Epithelial cell of proximal tubule (primary cell): Measurements from ENCODE around the gene KRTAP4-9. TPM values are rescaled to one million over a fixed set of nuclear protein-coding genes. Genes with fewer than 3 reads are reported as not detected.
"Not testable (repeated sequence)": the region's sequence is repeated elsewhere in the genome, so short reads cannot be mapped to it uniquely, and the experiment has no call there.

Experiments used
- DNase-seq: peaks from one replicate; pipeline ENCODE4 v3.0.0-alpha.2; 2011; ENCODE audit warnings: low read depth
- H3K4me3 ChIP-seq: 2 replicates; pipeline ENCODE4 v1.5.1; 2011; ENCODE audit warnings: low read depth, mild to moderate bottlenecking, low read length
- total RNA-seq: library from RNA; depleted of rRNA; stranded (reverse); fragments of >200 nt; gene quantifications from 2 replicates; pipeline ENCODE4 v1.2.3, GENCODE V29; 2015
- TF ChIP-seq, protein P1 (sequence below): conservative IDR thresholded peaks from 2 replicates; pipeline ENCODE4 v1.5.1; 2012; ENCODE audit warnings: low read depth, mild to moderate bottlenecking, low read length

Gene KRTAP4-9
- total RNA-seq, 1 donor from 2014 or later = not detected

GRCh38 chr17:41082626-41083025 lies 22.6 kb upstream of the KRTAP4-9 start:
- no peak for DNase-seq
- no peak overlapping the region for H3K4me3 ChIP-seq
- TF ChIP-seq, protein P1, sequence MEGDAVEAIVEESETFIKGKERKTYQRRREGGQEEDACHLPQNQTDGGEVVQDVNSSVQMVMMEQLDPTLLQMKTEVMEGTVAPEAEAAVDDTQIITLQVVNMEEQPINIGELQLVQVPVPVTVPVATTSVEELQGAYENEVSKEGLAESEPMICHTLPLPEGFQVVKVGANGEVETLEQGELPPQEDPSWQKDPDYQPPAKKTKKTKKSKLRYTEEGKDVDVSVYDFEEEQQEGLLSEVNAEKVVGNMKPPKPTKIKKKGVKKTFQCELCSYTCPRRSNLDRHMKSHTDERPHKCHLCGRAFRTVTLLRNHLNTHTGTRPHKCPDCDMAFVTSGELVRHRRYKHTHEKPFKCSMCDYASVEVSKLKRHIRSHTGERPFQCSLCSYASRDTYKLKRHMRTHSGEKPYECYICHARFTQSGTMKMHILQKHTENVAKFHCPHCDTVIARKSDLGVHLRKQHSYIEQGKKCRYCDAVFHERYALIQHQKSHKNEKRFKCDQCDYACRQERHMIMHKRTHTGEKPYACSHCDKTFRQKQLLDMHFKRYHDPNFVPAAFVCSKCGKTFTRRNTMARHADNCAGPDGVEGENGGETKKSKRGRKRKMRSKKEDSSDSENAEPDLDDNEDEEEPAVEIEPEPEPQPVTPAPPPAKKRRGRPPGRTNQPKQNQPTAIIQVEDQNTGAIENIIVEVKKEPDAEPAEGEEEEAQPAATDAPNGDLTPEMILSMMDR = no peak

GRCh38 chr17:41083427-41083826 lies 21.8 kb upstream of the KRTAP4-9 start:
- not testable (repeated sequence) for DNase-seq, H3K4me3 ChIP-seq

- H3K4me3 ChIP-seq, DNase-seq: not testable (repeated sequence)
Observed at GRCh38 chr17:41084100-41084856, 20.9 kb upstream of the KRTAP4-9 start, which contains the start of gene KRTAP4-7. Gene KRTAP4-7 (plus strand): TSS chr17:41084150. CDS start chr17:41084207, 57 bp downstream.

DNA sequence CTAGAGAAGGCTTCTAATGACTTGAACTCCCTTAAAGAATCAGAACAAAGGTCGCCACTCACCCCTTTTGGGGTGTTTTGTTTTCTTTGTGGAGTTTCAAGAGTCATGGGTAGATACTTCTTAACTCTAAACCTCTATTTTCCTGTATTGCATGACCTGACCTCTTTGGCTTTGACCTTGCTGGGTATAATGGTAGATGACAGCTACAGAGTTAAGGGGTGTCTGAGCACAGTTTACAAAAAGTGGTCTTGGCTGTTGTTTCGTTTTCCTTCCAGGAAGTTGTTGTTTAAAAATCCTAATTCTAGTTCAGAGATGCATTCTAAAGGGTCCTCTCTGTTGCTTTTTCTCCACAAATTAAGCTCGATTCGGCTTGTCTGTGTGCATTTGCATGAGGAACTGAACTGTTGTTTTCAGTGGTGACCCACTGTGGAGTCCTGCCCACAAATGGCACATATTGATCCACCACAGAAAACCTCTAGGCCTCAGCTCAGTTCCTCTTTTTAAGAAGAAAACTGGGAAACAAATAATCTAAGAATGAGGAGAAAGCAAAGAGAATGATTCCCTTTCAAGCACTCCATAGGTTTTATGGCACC lies 16.3 kb upstream of the KRTAP4-9 start:
- DNase-seq, H3K4me3 ChIP-seq: not testable (repeated sequence)

- H3K4me3 ChIP-seq = no peak overlapping the region
- DNase-seq = no peak
- TF ChIP-seq, protein P1 = no peak
Observed at GRCh38 chr17:41096055-41096454, 9.1 kb upstream of the KRTAP4-9 start.

- no peak for DNase-seq
Observed at GRCh38 chr17:41098042-41098441, 7.1 kb upstream of the KRTAP4-9 start, which contains the start of gene KRTAP4-8. Gene KRTAP4-8 (minus strand): TSS chr17:41098142. CDS start chr17:41098084, 58 bp downstream.

DNA sequence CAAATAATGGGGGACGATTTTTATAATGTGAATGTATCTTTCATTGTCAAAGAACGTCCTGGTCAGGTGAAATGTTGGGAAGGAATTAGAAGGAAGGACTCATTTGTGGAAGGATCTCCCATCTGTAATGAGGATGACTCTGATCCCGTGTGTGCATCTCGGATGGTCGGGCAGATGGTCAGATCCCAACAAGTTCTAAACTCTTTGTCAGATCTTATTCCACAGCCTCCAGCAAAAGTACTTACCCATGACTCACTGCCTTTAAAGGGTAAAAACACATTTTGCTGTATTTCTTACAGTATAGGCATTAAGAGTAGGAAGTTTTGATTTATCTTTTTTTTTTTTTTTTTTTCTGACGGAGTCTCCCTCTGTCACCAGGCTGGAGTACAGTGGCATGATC lies 6.7 kb upstream of the KRTAP4-9 start:
- DNase-seq = no peak
- TF ChIP-seq, protein P1 = no peak
- H3K4me3 ChIP-seq = no peak overlapping the region

More at GRCh38 chr17:41098042-41098441, 7.1 kb upstream of the KRTAP4-9 start, which contains the start of gene KRTAP4-8:
- TF ChIP-seq, protein P1 = no peak
- H3K4me3 ChIP-seq = no peak within 1 kb of the TSS

DNA sequence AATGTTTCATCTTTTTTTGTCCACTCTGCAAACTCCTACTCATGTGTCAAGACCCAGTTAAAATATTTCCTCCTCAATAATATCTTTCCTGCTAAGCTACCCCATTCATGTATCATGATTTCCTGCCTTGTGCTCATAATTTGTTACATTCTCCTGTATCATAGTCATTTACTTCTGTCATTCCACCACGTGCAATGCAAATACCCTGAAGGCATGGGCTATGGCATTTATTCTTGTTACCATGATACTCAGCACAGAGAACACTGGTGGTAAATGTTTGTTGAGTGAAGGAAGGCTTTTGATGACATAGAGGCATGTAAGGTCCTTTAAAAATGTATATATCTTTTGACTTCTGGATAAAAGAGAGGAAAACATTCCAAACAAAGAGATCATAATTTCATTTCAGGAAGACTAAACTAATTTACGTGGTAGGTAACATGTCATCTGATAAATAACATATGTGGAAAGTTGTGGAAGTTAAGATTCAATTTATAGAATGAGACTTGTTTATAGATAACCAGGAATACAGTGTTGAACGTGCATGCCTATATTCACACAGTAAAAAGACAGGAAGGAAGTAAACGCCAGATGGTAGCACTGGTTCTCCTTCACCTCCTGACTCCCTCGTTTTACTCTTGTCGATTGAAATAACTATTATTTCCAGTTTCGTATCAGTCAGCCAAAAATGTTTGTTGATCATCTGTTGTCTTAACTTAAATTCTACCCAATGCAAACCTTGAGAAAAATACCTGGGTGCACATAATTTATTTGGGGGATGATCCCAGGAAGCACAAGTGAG lies 5.3 kb upstream of the KRTAP4-9 start:
- H3K4me3 ChIP-seq, DNase-seq: not testable (repeated sequence)
